Breast epithelium (tissue), 4 donors: ENCODE results near the gene TOP1. TPM values are rescaled to one million over a fixed set of nuclear protein-coding genes. Genes with fewer than 3 reads are reported as not detected.
"Not testable (repeated sequence)": the region's sequence is repeated elsewhere in the genome, so short reads cannot be mapped to it uniquely, and the experiment has no call there.

ENCODE experiments used
- DNase-seq, 2 donors: peaks; one replicate each; pipeline ENCODE4 v3.0.0-alpha.2; 2019; ENCODE audit warnings: low spot score in 2 of 2
- H3K27ac ChIP-seq, 2 donors: fragments of 200-600 bp; sonication (generic) in 1 of 2; one replicate each; pipeline ENCODE4 v1.5.1; 2016 to 2019; ENCODE audit warnings: mild to moderate bottlenecking in 1 of 2
- H3K27me3 ChIP-seq, 2 donors: fragments of 200-600 bp; sonication (generic) in 1 of 2; one replicate each; pipeline versions ENCODE4 v1.5.1 to v1.6.0; 2017 to 2019; ENCODE audit warnings: control low read depth in 1 of 2, mild to moderate bottlenecking in 1 of 2
- H3K36me3 ChIP-seq: fragments of 200-600 bp; one replicate; pipeline ENCODE4 v1.5.1; 2019
- H3K4me1 ChIP-seq, 2 donors: fragments of 200-600 bp; sonication (generic); one replicate each; pipeline ENCODE4 v1.5.1; 2016 to 2019; ENCODE audit warnings: control low read depth in 1 of 2
- H3K4me3 ChIP-seq, 3 donors: fragments of 200-600 bp; sonication (generic); 1 replicate in 2 of 3; 2 replicates in 1 of 3; pipeline ENCODE4 v1.5.1; 2016 to 2019; ENCODE audit warnings: mild to moderate bottlenecking in 3 of 3, moderate library complexity in 2 of 3
- H3K9me3 ChIP-seq, 2 donors: fragments of 200-600 bp; sonication (generic) in 1 of 2; one replicate each; pipeline ENCODE4 v1.5.1; 2016 to 2019; ENCODE audit warnings: control low read depth in 1 of 2
- POLR2A ChIP-seq: fragments of 450-650 bp; IDR thresholded peaks from one replicate; pipeline ENCODE4 v1.6.1; 2016; ENCODE audit warnings: antibody characterized with exemption, mild to moderate bottlenecking, moderate library complexity
- POLR2AphosphoS5 ChIP-seq, 3 donors: sonication (generic); formaldehyde crosslinking; IDR thresholded peaks; one replicate each; pipeline ENCODE4 v1.6.1; 2017; ENCODE audit warnings: antibody characterized with exemption in 3 of 3
- intact Hi-C: fragments of 100-400 bp; cut with DNase I; formaldehyde crosslinking; loops from one replicate; pipeline ENCODE4 v1.15.1; 2023; ENCODE audit warnings: low total_unique reads
- total RNA-seq, 3 donors: library from RNA; depleted of rRNA; stranded (reverse); fragments of >200 nt; gene quantifications; one replicate each; pipeline ENCODE4 v1.1.0, GENCODE V29; 2016
- TF ChIP-seq, protein P1 (sequence below), 3 donors: fragments of 450-650 bp; IDR thresholded peaks; one replicate each; pipeline ENCODE4 v1.5.1; 2016 to 2017; ENCODE audit warnings: antibody characterized with exemption in 3 of 3, mild to moderate bottlenecking in 3 of 3, moderate library complexity in 3 of 3

Gene TOP1
- total RNA-seq, 3 donors from 2014 or later = 24.0 to 41.6 (median 40.3) TPM

DNA sequence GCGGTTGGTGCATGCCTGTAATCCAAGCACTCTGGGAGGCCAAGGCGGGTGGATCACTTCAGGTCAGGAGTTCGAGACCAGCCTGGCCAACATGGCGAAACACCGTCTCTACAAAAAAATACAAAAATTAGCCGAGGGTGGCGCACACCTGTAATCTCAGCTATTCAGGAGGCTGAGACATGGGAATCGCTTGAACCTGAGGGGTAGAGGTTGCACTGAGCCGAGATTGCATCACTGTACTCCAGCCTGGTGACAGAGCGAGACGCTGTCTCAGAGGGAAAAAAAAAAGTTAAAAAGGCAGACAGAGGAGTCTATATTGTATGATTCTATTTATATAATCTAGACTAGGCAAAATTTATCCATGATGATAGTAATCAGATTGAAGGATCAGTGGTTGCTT lies 81.4 kb downstream of the TOP1 start:
- Histone ChIP-seq H3K4me1 (no peaks in the 10 kb centered on the region), H3K27ac (no peak overlapping the region), H3K9me3 (no peaks in the 10 kb centered on the region), H3K27me3 (no peaks in the 10 kb centered on the region), H3K4me3 (no peak overlapping the region), H3K36me3 (peaks cover 8% of the 10 kb centered on the region)
- TF ChIP-seq, protein P1, sequence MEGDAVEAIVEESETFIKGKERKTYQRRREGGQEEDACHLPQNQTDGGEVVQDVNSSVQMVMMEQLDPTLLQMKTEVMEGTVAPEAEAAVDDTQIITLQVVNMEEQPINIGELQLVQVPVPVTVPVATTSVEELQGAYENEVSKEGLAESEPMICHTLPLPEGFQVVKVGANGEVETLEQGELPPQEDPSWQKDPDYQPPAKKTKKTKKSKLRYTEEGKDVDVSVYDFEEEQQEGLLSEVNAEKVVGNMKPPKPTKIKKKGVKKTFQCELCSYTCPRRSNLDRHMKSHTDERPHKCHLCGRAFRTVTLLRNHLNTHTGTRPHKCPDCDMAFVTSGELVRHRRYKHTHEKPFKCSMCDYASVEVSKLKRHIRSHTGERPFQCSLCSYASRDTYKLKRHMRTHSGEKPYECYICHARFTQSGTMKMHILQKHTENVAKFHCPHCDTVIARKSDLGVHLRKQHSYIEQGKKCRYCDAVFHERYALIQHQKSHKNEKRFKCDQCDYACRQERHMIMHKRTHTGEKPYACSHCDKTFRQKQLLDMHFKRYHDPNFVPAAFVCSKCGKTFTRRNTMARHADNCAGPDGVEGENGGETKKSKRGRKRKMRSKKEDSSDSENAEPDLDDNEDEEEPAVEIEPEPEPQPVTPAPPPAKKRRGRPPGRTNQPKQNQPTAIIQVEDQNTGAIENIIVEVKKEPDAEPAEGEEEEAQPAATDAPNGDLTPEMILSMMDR (IDR thresholded peaks at IDR 0.05) = no peak
- no peak for TF ChIP-seq POLR2A
- TF ChIP-seq POLR2AphosphoS5 (IDR thresholded peaks at IDR 0.05) = no peak
- DNase-seq = no peak
- intact Hi-C loops = no loop called here

DNA sequence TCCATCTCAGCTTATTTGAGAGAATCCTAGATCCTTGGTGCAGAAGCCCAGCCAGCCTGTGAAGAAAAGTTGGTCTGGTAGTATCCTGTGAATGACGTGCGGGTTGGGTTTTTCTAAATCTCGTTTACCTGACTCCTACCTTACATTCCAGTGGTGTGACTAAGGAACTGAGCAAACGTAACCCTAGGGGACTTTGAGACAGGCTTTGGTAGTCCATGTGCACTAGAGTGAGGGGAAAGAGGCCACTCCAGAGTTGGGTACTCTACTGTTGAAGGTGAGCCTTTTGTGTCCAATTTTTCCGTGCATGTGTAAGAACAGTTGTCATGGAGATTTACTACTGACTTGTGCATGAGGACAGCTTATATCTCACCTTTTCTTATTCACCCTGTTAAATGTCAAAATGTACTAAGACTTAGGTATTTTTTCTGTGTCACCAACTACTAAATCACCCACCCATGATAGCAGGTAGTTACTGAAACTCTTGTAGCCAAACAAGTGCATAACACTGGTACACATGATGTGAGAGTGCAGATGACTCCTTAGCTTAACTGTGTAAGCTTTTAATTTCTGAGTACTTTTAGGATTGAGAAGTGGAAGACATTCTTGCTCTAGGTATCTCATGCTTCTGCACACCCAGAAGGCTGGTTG lies 82.4 kb downstream of the TOP1 start:
- TF ChIP-seq, protein P1 (IDR thresholded peaks at IDR 0.05) = no peak
- TF ChIP-seq POLR2A = no peak
- no peak for TF ChIP-seq POLR2AphosphoS5 (IDR thresholded peaks at IDR 0.05)
- H3K27ac ChIP-seq = no peak overlapping the region

DNA sequence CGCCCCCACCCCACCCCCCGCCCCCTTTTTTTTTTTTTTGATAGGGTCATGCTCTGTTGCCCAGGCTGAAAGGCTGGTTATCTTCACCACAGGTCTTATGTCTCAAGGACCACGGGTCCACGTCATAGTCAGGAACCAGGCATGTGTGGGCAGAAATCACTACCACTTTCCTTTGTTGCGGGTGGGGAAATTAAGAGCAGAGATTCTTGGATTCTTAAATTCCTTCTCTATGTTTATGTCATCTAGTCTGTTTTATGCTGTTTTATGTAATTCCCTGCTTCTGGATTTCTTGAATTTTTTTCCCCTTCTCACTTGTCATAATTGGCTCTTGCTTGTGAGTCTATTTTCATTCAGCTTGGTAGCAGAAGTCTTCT lies 82.9 kb downstream of the TOP1 start:
- Histone ChIP-seq H3K36me3 (peaks cover 15% of the 10 kb centered on the region), H3K9me3 (no peaks in the 10 kb centered on the region), H3K4me3 (no peak overlapping the region), H3K4me1 (no peaks in the 10 kb centered on the region), H3K27me3 (no peaks in the 10 kb centered on the region), H3K27ac (no peak overlapping the region)
- DNase-seq = no peak
- TF ChIP-seq, protein P1 (IDR thresholded peaks at IDR 0.05) = no peak
- TF ChIP-seq POLR2A (no peak), POLR2AphosphoS5 (IDR thresholded peaks at IDR 0.05) (no peak)
- intact Hi-C loops = no loop called here

More for the DNA sequence above, 82.4 kb downstream of the TOP1 start:
- Histone ChIP-seq H3K9me3 (no peaks in the 10 kb centered on the region), H3K4me3 (no peak overlapping the region), H3K36me3 (peaks cover 15% of the 10 kb centered on the region), H3K27me3 (no peaks in the 10 kb centered on the region), H3K4me1 (no peaks in the 10 kb centered on the region)
- intact Hi-C loops = no loop called here
- no peak for DNase-seq

DNA sequence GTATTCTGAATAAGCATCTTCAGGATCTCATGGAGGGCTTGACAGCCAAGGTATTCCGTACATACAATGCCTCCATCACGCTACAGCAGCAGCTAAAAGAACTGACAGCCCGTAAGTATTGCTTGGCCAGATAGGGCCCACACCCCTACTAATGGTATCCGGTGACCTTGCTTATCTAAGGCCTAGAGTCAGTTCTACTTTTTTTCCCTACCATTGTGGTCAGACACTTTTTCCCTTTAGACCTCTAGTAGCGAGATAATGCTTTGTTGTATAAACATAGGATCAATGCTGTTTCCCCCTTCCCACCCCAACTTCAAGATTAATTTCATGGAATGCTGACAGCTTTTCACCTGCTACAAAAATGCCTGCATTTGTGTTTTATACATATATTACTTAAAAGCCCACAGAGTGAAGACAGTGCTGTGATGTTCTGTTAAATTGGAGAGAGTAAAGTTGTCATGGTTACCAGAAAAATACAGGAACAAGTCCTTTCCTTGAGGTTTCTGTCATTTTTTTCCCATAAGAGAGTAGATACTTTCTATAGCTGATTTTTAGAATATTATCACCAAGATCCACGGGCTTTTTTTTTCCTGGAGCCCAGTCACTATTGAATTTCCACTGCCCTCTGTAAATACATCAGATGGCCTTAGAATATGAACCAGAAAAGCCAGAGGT lies 87.8 kb downstream of the TOP1 start:
- H3K27ac ChIP-seq = no peak overlapping the region
- no peak for TF ChIP-seq POLR2A
- TF ChIP-seq, protein P1 (IDR thresholded peaks at IDR 0.05) = no peak
- no peak for TF ChIP-seq POLR2AphosphoS5 (IDR thresholded peaks at IDR 0.05)
- H3K36me3 ChIP-seq = peaks cover 15% of the 10 kb centered on the region
- no peaks in the 10 kb centered on the region for H3K27me3 ChIP-seq
- no peak overlapping the region for H3K4me3 ChIP-seq
- intact Hi-C loops = no loop called here
- H3K9me3 ChIP-seq = no peaks in the 10 kb centered on the region
- no peak for DNase-seq
- H3K4me1 ChIP-seq = no peaks in the 10 kb centered on the region

DNA sequence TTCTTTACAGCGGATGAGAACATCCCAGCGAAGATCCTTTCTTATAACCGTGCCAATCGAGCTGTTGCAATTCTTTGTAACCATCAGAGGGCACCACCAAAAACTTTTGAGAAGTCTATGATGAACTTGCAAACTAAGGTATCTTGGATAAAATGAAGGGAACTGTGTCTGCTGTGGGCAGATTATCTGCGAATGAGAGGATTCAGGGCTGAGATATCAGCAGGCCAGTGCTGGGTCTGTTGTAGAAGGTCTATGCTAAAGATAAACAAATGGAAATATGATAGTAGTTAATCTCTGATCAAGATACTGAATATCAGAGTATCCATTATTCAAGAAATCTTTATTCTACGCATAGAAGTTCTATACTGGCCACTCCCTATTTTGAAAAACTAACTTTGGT lies 89.5 kb downstream of the TOP1 start:
- H3K36me3 ChIP-seq = peaks cover 15% of the 10 kb centered on the region
- H3K4me1 ChIP-seq, DNase-seq, H3K27ac ChIP-seq, H3K4me3 ChIP-seq, intact Hi-C loops, H3K9me3 ChIP-seq, H3K27me3 ChIP-seq: not testable (repeated sequence)
